WTC11 (cell line): ENCODE results near the gene CTNNA1. TPM values are rescaled to one million over a fixed set of nuclear protein-coding genes. Genes with fewer than 3 reads are reported as not detected.

Experiments used
- ATAC-seq: fragments of 200-7000 bp; cut with Tn5 transposase; 2 replicates; pipeline ENCODE4 v1.10.0; 2021; ENCODE audit warnings: mild to moderate bottlenecking, moderate library complexity
- CTCF ChIA-PET: fragments of 300-600 bp; sonication (Branson Sonifier 250); formaldehyde crosslinking; loops from one replicate; lab custom pipeline; 2021; ENCODE audit warnings: antibody characterized with exemption; lab: Charles Lee
- POLR2A ChIA-PET: fragments of 350-600 bp; sonication (Branson Sonifier 250); formaldehyde crosslinking; loops from one replicate; lab custom pipeline; 2021; ENCODE audit warnings: antibody characterized with exemption; lab: Charles Lee
- DNase-seq: peaks from one replicate; pipeline ENCODE4 v3.0.0; 2021; ENCODE audit warnings: low spot score
- H3K27ac Mint-ChIP-seq: 2 replicates; pipeline ENCODE4 v1.8.0; 2021; ENCODE audit warnings: mixed read lengths
- H3K27me3 Mint-ChIP-seq: 2 replicates; pipeline ENCODE4 v1.8.0; 2021; ENCODE audit warnings: low read depth, mild to moderate bottlenecking, moderate library complexity, mixed read lengths
- H3K36me3 Mint-ChIP-seq: 2 replicates; pipeline ENCODE4 v1.8.0; 2021; ENCODE audit warnings: mixed read lengths
- H3K4me1 Mint-ChIP-seq: 2 replicates; pipeline ENCODE4 v1.8.0; 2022; ENCODE audit warnings: mixed read lengths
- H3K4me3 Mint-ChIP-seq: 2 replicates; pipeline ENCODE4 v1.8.0; 2021; ENCODE audit warnings: mild to moderate bottlenecking, moderate library complexity, mixed read lengths
- H3K9me3 Mint-ChIP-seq: 2 replicates; pipeline ENCODE4 v1.8.0; 2021; ENCODE audit warnings: mixed read lengths
- ARID4B ChIP-seq: sonication (generic); formaldehyde crosslinking; IDR thresholded peaks from 2 replicates; pipeline ENCODE4 v1.8.0; 2023; ENCODE audit warnings: missing genetic modification reagents, mild to moderate bottlenecking, borderline replicate concordance
- CBFB ChIP-seq: sonication (generic); formaldehyde crosslinking; IDR thresholded peaks from 2 replicates; pipeline ENCODE4 v1.8.1; 2022; ENCODE audit warnings: mild to moderate bottlenecking, low read depth, missing genetic modification reagents
- EMX1 ChIP-seq: fragments of 250-450 bp; sonication (Bioruptor Pico); IDR thresholded peaks from 2 replicates; pipeline ENCODE4 v1.8.0; 2021; ENCODE audit warnings: mild to moderate bottlenecking
- IRF2 ChIP-seq: sonication (generic); formaldehyde crosslinking; IDR thresholded peaks from 2 replicates; pipeline ENCODE4 v1.8.0; 2022; ENCODE audit warnings: low read depth, missing genetic modification reagents, borderline replicate concordance
- NFYB ChIP-seq: sonication (generic); formaldehyde crosslinking; conservative IDR thresholded peaks from 2 replicates; pipeline ENCODE4 v1.8.0; 2022; ENCODE audit warnings: low read depth, missing genetic modification reagents
- PRRX2 ChIP-seq: fragments of 250-450 bp; sonication (Bioruptor Pico); IDR thresholded peaks from 2 replicates; pipeline ENCODE4 v1.8.0; 2021; ENCODE audit warnings: mild to moderate bottlenecking
- SOX15 ChIP-seq: fragments of 250-450 bp; sonication (Bioruptor Pico); IDR thresholded peaks from 2 replicates; pipeline ENCODE4 v1.9.0; 2021; ENCODE audit warnings: mild to moderate bottlenecking
- USF2 ChIP-seq: sonication (generic); formaldehyde crosslinking; IDR thresholded peaks from 2 replicates; pipeline ENCODE4 v1.8.1; 2023; ENCODE audit warnings: mild to moderate bottlenecking, missing genetic modification reagents, moderate library complexity
- ZNF121 ChIP-seq: sonication (generic); formaldehyde crosslinking; IDR thresholded peaks from 2 replicates; pipeline ENCODE4 v1.8.0; 2023; ENCODE audit warnings: missing genetic modification reagents
- ZNF138 ChIP-seq: sonication (generic); formaldehyde crosslinking; conservative IDR thresholded peaks from 2 replicates; pipeline ENCODE4 v1.8.1; 2022; ENCODE audit warnings: mild to moderate bottlenecking, moderate library complexity, missing genetic modification reagents
- ZNF281 ChIP-seq: sonication (generic); formaldehyde crosslinking; IDR thresholded peaks from 2 replicates; pipeline ENCODE4 v1.8.0; 2023; ENCODE audit warnings: mild to moderate bottlenecking, missing genetic modification reagents
- ZNF671 ChIP-seq: fragments of 250-450 bp; sonication (Bioruptor Pico); IDR thresholded peaks from 2 replicates; pipeline ENCODE4 v1.8.0; 2021; ENCODE audit warnings: mild to moderate bottlenecking
- total RNA-seq: library from RNA; stranded (reverse); gene quantifications from 3 replicates; pipeline ENCODE4 v1.2.3, GENCODE V29; 2021
- TF ChIP-seq, protein P1 (sequence below): sonication (generic); formaldehyde crosslinking; IDR thresholded peaks from 2 replicates; pipeline ENCODE4 v1.8.1; 2022; ENCODE audit warnings: mild to moderate bottlenecking, moderate library complexity, missing genetic modification reagents
- TF ChIP-seq, protein P2 (sequence below): sonication (generic); formaldehyde crosslinking; IDR thresholded peaks from 2 replicates; pipeline ENCODE4 v1.8.1; 2023; ENCODE audit warnings: mild to moderate bottlenecking, missing genetic modification reagents

The CTNNA1 gene
- total RNA-seq, 1 experiment from 2014 or later, result 309 TPM

- no peaks in the 10 kb centered on the region for H3K9me3 Mint-ChIP-seq
- peaks cover 6% of the 10 kb centered on the region; the same call in 1 of the 2 replicates for H3K4me1 Mint-ChIP-seq
- H3K36me3 Mint-ChIP-seq, result peaks cover 24% of the 10 kb centered on the region
- peak overlapping the region; percentile 16 for H3K27ac Mint-ChIP-seq
- ATAC-seq (no peak), DNase-seq (no peak)
- no peak for TF ChIP-seq ARID4B (CRISPR knock-in tag)
- POLR2A ChIA-PET, result no interaction called here
- H3K4me3 Mint-ChIP-seq, result no peak overlapping the region
- no peaks in the 10 kb centered on the region for H3K27me3 Mint-ChIP-seq
- CTCF ChIA-PET, result interaction anchor here (1.3 kb wide), 1 partner anchor 21 kb away, joined by 3 read pairs; no protein-coding TSS in a partner anchor
Observed at GRCh38 chr5:138912093-138912492, 158.9 kb downstream of the CTNNA1 start.

DNA sequence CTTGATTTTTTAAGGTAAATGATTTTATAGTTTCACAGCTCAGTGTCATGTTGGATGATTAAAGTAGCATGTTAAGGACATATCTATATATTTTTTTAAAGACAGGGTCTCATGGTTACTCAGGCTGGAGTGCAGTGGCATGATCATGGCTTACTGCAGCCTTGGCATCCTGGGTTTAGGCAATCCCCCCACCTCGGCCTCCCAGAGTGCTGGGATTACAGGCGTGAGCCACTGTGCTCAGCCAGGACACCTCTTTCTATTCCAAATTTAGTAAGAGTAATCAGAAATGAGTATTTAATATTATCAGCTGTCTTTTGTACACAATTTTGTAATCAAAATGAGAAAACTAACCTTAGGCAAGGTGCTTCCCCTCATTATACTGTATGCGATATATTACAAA is 160.5 kb downstream of the CTNNA1 start:
- Mint-ChIP-seq H3K4me1 (peaks cover 4% of the 10 kb centered on the region; the same call in 1 of the 2 replicates), H3K27ac (no peak overlapping the region), H3K4me3 (no peak overlapping the region)
- DNase-seq (no peak), ATAC-seq (no peak)
- CTCF ChIA-PET, result no interaction called here
- TF ChIP-seq SOX15 (no peak), PRRX2 (CRISPR knock-in tag) (no peak), ZNF671 (CRISPR knock-in tag) (no peak), ZNF121 (CRISPR knock-in tag) (no peak), IRF2 (CRISPR knock-in tag) (no peak), ZNF138 (CRISPR knock-in tag) (no peak), NFYB (CRISPR knock-in tag) (no peak), EMX1 (CRISPR knock-in tag) (no peak), CBFB (CRISPR knock-in tag) (no peak), USF2 (no peak), ZNF281 (no peak)
- TF ChIP-seq, protein P1, sequence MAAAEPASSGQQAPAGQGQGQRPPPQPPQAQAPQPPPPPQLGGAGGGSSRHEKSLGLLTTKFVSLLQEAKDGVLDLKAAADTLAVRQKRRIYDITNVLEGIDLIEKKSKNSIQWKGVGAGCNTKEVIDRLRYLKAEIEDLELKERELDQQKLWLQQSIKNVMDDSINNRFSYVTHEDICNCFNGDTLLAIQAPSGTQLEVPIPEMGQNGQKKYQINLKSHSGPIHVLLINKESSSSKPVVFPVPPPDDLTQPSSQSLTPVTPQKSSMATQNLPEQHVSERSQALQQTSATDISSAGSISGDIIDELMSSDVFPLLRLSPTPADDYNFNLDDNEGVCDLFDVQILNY (CRISPR knock-in tag), result no peak
- TF ChIP-seq, protein P2, sequence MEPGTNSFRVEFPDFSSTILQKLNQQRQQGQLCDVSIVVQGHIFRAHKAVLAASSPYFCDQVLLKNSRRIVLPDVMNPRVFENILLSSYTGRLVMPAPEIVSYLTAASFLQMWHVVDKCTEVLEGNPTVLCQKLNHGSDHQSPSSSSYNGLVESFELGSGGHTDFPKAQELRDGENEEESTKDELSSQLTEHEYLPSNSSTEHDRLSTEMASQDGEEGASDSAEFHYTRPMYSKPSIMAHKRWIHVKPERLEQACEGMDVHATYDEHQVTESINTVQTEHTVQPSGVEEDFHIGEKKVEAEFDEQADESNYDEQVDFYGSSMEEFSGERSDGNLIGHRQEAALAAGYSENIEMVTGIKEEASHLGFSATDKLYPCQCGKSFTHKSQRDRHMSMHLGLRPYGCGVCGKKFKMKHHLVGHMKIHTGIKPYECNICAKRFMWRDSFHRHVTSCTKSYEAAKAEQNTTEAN (CRISPR knock-in tag), result no peak
- TF ChIP-seq, all 79 proteins: peak for 0
- Mint-ChIP-seq H3K9me3 (no peaks in the 10 kb centered on the region), H3K27me3 (no peaks in the 10 kb centered on the region), H3K36me3 (peaks cover 18% of the 10 kb centered on the region)
- POLR2A ChIA-PET, result no interaction called here
